H9 (cell line): ENCODE results near the gene RPP38. TPM values are rescaled to one million over a fixed set of nuclear protein-coding genes. Genes with fewer than 3 reads are reported as not detected.

Experiments
- DNase-seq: peaks from one replicate; pipeline ENCODE4 v3.0.0-alpha.2; 2017
- H2AFZ ChIP-seq: one replicate; pipeline ENCODE4 v1.6.1; 2013; ENCODE audit warnings: mild to moderate bottlenecking, low read length, control low read depth, moderate library complexity
- H2AK5ac ChIP-seq: 2 replicates; pipeline ENCODE4 v1.6.1; 2013; ENCODE audit warnings: low read length, control low read depth, mixed read lengths; ENCODE audit not compliant: insufficient read length
- H2BK120ac ChIP-seq: one replicate; pipeline ENCODE4 v1.6.1; 2013; ENCODE audit warnings: low read depth, mild to moderate bottlenecking, low read length, control low read depth, inconsistent platforms; ENCODE audit not compliant: poor library complexity, severe bottlenecking
- H2BK12ac ChIP-seq: 2 replicates; pipeline ENCODE4 v1.6.1; 2013; ENCODE audit warnings: low read length, control low read depth, mixed read lengths, low read depth; ENCODE audit not compliant: insufficient read length
- H2BK15ac ChIP-seq: 2 replicates; pipeline ENCODE4 v1.6.1; 2013; ENCODE audit warnings: low read depth, low read length, control low read depth
- H2BK20ac ChIP-seq: one replicate; pipeline ENCODE4 v1.6.1; 2013; ENCODE audit warnings: low read depth, mild to moderate bottlenecking, low read length, control low read depth, inconsistent platforms; ENCODE audit not compliant: poor library complexity, severe bottlenecking
- H2BK5ac ChIP-seq: 2 replicates; pipeline ENCODE4 v1.6.1; 2013; ENCODE audit warnings: low read length, control low read depth, mixed read lengths; ENCODE audit not compliant: insufficient read length
- H3K14ac ChIP-seq: 2 replicates; pipeline ENCODE4 v1.6.1; 2013; ENCODE audit warnings: low read length, control low read depth; ENCODE audit not compliant: insufficient read depth
- H3K18ac ChIP-seq: 2 replicates; pipeline ENCODE4 v1.6.1; 2013; ENCODE audit warnings: low read depth, mild to moderate bottlenecking, mixed read lengths, low read length, control low read depth; ENCODE audit not compliant: insufficient read length
- H3K23ac ChIP-seq: 2 replicates; pipeline ENCODE4 v1.6.1; 2013; ENCODE audit warnings: low read length, control low read depth, mixed read lengths, low read depth; ENCODE audit not compliant: insufficient read length
- H3K23me2 ChIP-seq: 2 replicates; pipeline ENCODE4 v1.6.1; 2013; ENCODE audit warnings: low read depth, mild to moderate bottlenecking, mixed read lengths, low read length, control low read depth; ENCODE audit not compliant: insufficient read length, poor library complexity, severe bottlenecking
- H3K27ac ChIP-seq: 2 replicates; pipeline ENCODE4 v1.5.1; 2013; ENCODE audit warnings: low read length, control low read depth, mixed read lengths, low read depth; ENCODE audit not compliant: insufficient read length
- H3K27me3 ChIP-seq: 2 replicates; pipeline ENCODE4 v1.6.1; 2013; ENCODE audit warnings: low read length, control low read depth, inconsistent platforms; ENCODE audit not compliant: insufficient read depth
- H3K4ac ChIP-seq: 2 replicates; pipeline ENCODE4 v1.6.1; 2013; ENCODE audit warnings: low read depth, mild to moderate bottlenecking, control low read depth, inconsistent platforms, low read length, moderate library complexity
- H3K4me1 ChIP-seq: 2 replicates; pipeline ENCODE4 v1.6.1; 2013; ENCODE audit warnings: low read length, control low read depth, inconsistent platforms; ENCODE audit not compliant: insufficient read depth
- H3K4me2 ChIP-seq: 2 replicates; pipeline ENCODE4 v1.6.1; 2013; ENCODE audit warnings: low read length, control low read depth, mixed read lengths; ENCODE audit not compliant: insufficient read length, insufficient read depth
- H3K56ac ChIP-seq: 2 replicates; pipeline ENCODE4 v1.6.1; 2013; ENCODE audit warnings: low read depth, mild to moderate bottlenecking, mixed read lengths, low read length, control low read depth; ENCODE audit not compliant: insufficient read length
- H3K79me1 ChIP-seq: 2 replicates; pipeline ENCODE4 v1.6.1; 2013; ENCODE audit warnings: low read depth, mild to moderate bottlenecking, moderate library complexity, low read length, control low read depth, inconsistent platforms; ENCODE audit not compliant: insufficient read depth, poor library complexity, severe bottlenecking
- H3K79me2 ChIP-seq: 2 replicates; pipeline ENCODE4 v1.6.1; 2013; ENCODE audit warnings: low read length, control low read depth, inconsistent platforms; ENCODE audit not compliant: insufficient read depth
- H3K9ac ChIP-seq: 2 replicates; pipeline ENCODE4 v1.6.1; 2013; ENCODE audit warnings: low read length, control low read depth, mixed read lengths; ENCODE audit not compliant: insufficient read length; ENCODE audit errors: extremely low read depth
- H3K9me3 ChIP-seq: one replicate; pipeline ENCODE4 v1.6.1; 2013; ENCODE audit warnings: low read depth, low read length, inconsistent platforms; ENCODE audit not compliant: control insufficient read depth
- H3T11ph ChIP-seq: one replicate; pipeline ENCODE4 v1.6.1; 2013; ENCODE audit warnings: mild to moderate bottlenecking, low read length, control low read depth, inconsistent platforms
- H4K20me1 ChIP-seq: one replicate; pipeline ENCODE4 v1.6.1; 2013; ENCODE audit not compliant: control insufficient read depth, insufficient read length, insufficient read depth
- H4K5ac ChIP-seq: 2 replicates; pipeline ENCODE4 v1.6.1; 2013; ENCODE audit warnings: low read depth, mild to moderate bottlenecking, mixed read lengths, low read length, control low read depth; ENCODE audit not compliant: insufficient read length
- H4K8ac ChIP-seq: replicated peaks from 2 replicates; pipeline ENCODE4 v1.6.1; 2013; ENCODE audit warnings: low read length, control low read depth, mixed read lengths, low read depth; ENCODE audit not compliant: insufficient read length
- H4K91ac ChIP-seq: 2 replicates; pipeline ENCODE4 v1.6.1; 2013; ENCODE audit warnings: low read depth, mild to moderate bottlenecking, moderate library complexity, mixed read lengths, low read length, control low read depth; ENCODE audit not compliant: insufficient read length
- H3K27ac Mint-ChIP-seq, 3 experiments: 2 replicates in 2 of 3; 3 replicates in 1 of 3; pipeline ENCODE4 v1.8.0; 2020 to 2021; ENCODE audit warnings: mixed read lengths in 3 of 3, mild to moderate bottlenecking in 1 of 3, moderate library complexity in 1 of 3
- H3K27me3 Mint-ChIP-seq: 2 replicates; pipeline ENCODE4 v1.8.0; 2021; ENCODE audit warnings: low read depth, mild to moderate bottlenecking, moderate library complexity, mixed read lengths
- H3K36me3 Mint-ChIP-seq, 3 experiments: 2 replicates in 2 of 3; 3 replicates in 1 of 3; pipeline ENCODE4 v1.8.0; 2020 to 2021; ENCODE audit warnings: low read depth in 3 of 3, mixed read lengths in 3 of 3; ENCODE audit not compliant: insufficient read depth in 1 of 3
- H3K4me1 Mint-ChIP-seq, 2 experiments: 2 replicates each; pipeline ENCODE4 v1.8.0; 2020; ENCODE audit warnings: mixed read lengths in 2 of 2
- H3K4me3 Mint-ChIP-seq, 2 experiments: 2 replicates in 1 of 2; 3 replicates in 1 of 2; pipeline ENCODE4 v1.8.0; 2020 to 2021; ENCODE audit warnings: mild to moderate bottlenecking in 2 of 2, mixed read lengths in 2 of 2, moderate library complexity in 1 of 2
- H3K9me3 Mint-ChIP-seq, 2 experiments: 2 replicates in 1 of 2; 3 replicates in 1 of 2; pipeline ENCODE4 v1.8.0; 2020; ENCODE audit warnings: mild to moderate bottlenecking in 2 of 2, mixed read lengths in 2 of 2, moderate library complexity in 1 of 2
- CTCF ChIP-seq: fragments of 200-600 bp; sonication (generic); conservative IDR thresholded peaks from 3 replicates; pipeline ENCODE4 v1.8.0; 2021; ENCODE audit warnings: antibody characterized with exemption, mild to moderate bottlenecking
- WGBS: extraction: QIAGEN DNeasy Blood & Tissue Kit; methylation state at CpG from one replicate; pipeline ENCODE4 v1.1.7; 2013; ENCODE audit warnings: missing lambda C conversion rate, low lambda C conversion rate, mixed read lengths; ENCODE audit not compliant: insufficient read length; ENCODE audit errors: extremely low coverage; 5-methylcytosine and 5-hydroxymethylcytosine counted together
- total RNA-seq: library from RNA; stranded (reverse); gene quantifications from 2 replicates; pipeline ENCODE4 v1.2.1, GENCODE V29; 2021

The RPP38 gene
- total RNA-seq, 1 experiment from 2014 or later: 26.6 TPM

DNA sequence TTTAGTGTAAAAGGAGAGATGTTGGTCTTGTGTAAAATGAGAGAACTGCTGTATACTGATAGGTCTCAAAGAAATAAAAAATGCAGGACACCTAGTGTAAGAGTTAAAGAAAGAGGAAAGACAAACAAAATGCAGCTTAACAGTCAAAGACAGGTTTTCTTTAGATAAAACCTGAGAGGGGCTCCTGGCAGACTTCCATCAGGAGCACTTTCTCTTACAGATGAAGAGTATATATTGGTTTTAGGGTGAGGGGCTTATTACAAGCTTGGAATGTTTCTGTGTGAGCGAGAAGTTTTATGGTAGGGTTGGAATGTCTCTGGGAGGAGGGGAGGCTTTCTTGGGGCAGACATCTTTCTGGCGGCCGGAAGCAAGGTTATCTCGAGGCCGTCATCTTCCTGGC lies 24.8 kb upstream of the RPP38 start:
- no peak overlapping the region for H3K18ac ChIP-seq
- H4K5ac ChIP-seq: no peak overlapping the region
- no peak overlapping the region for H3K14ac ChIP-seq
- H4K91ac ChIP-seq: no peak overlapping the region
- H2BK20ac ChIP-seq: no peak overlapping the region
- no CpG with 5 or more reads among the region's 5 CpGs for WGBS
- peaks cover 18 to 20% of the 10 kb centered on the region in 2 experiments for H3K9me3 Mint-ChIP-seq
- no peak overlapping the region for H2AFZ ChIP-seq
- no peak for TF ChIP-seq CTCF
- no peak for DNase-seq
- no peak overlapping the region for H3K4me2 ChIP-seq
- no peak overlapping the region for H3K4me3 Mint-ChIP-seq
- H3K23me2 ChIP-seq: no peaks in the 10 kb centered on the region
- no peaks in the 10 kb centered on the region for H3K4me1 ChIP-seq
- no peaks in the 10 kb centered on the region for H3K79me2 ChIP-seq
- H3K27me3 ChIP-seq: no peaks in the 10 kb centered on the region
- no peaks in the 10 kb centered on the region for H3K79me1 ChIP-seq
- H3K27ac Mint-ChIP-seq: no peak overlapping the region
- peaks cover 18 to 36% (median 29%) of the 10 kb centered on the region in 3 experiments for H3K36me3 Mint-ChIP-seq
- no peaks in the 10 kb centered on the region for H3K4me1 Mint-ChIP-seq
- H3K9me3 ChIP-seq: peaks cover 9% of the 10 kb centered on the region
- no peak overlapping the region for H4K8ac ChIP-seq
- no peak overlapping the region for H2BK15ac ChIP-seq
- no peak overlapping the region for H2BK5ac ChIP-seq
- no peak overlapping the region for H3K56ac ChIP-seq
- no peak overlapping the region for H3K27ac ChIP-seq
- no peak overlapping the region for H3K23ac ChIP-seq
- no peak overlapping the region for H3T11ph ChIP-seq
- H2BK12ac ChIP-seq: no peak overlapping the region
- no peak overlapping the region for H3K9ac ChIP-seq
- no peak overlapping the region for H2AK5ac ChIP-seq
- no peak overlapping the region for H3K4ac ChIP-seq
- peaks cover 3% of the 10 kb centered on the region; the same call in 1 of the 2 replicates for H3K27me3 Mint-ChIP-seq
- no peaks in the 10 kb centered on the region for H4K20me1 ChIP-seq
- H2BK120ac ChIP-seq: no peak overlapping the region
